ENCODE data around the gene ICAM5. TPM values are rescaled to one million over a fixed set of nuclear protein-coding genes. Genes with fewer than 3 reads are reported as not detected.

ICAM5 gene
- total RNA-seq, 2 donors from 2014 or later = 7.1 TPM; not detected in 1

- DNase-seq (ENCODE audit: low spot score) = no peak
- Histone ChIP-seq H3K36me3 (no peaks in the 10 kb centered on the region), H3K27ac (no peak overlapping the region), H3K4me1 (replicated peaks) (no peaks in the 10 kb centered on the region), H3K4me3 (no peak overlapping the region), H3K9me3 (no peaks in the 10 kb centered on the region), H3K27me3 (replicated peaks; ENCODE audit: insufficient read depth) (peaks cover 5% of the 10 kb centered on the region)
- intact Hi-C loops (cut with DNase I) = no loop called here
- TF ChIP-seq CTCF (IDR thresholded peaks at IDR 0.05) (no peak), POLR2AphosphoS5 (IDR thresholded peaks at IDR 0.05) (no peak), POLR2A (IDR thresholded peaks at IDR 0.05) (no peak)
- 74% methylated on average over 18 of the region's 23 CpGs for WGBS
These were observed 6.3 kb upstream of the ICAM5 start for GRCh38 chr19:10283301-10284064.

DNA sequence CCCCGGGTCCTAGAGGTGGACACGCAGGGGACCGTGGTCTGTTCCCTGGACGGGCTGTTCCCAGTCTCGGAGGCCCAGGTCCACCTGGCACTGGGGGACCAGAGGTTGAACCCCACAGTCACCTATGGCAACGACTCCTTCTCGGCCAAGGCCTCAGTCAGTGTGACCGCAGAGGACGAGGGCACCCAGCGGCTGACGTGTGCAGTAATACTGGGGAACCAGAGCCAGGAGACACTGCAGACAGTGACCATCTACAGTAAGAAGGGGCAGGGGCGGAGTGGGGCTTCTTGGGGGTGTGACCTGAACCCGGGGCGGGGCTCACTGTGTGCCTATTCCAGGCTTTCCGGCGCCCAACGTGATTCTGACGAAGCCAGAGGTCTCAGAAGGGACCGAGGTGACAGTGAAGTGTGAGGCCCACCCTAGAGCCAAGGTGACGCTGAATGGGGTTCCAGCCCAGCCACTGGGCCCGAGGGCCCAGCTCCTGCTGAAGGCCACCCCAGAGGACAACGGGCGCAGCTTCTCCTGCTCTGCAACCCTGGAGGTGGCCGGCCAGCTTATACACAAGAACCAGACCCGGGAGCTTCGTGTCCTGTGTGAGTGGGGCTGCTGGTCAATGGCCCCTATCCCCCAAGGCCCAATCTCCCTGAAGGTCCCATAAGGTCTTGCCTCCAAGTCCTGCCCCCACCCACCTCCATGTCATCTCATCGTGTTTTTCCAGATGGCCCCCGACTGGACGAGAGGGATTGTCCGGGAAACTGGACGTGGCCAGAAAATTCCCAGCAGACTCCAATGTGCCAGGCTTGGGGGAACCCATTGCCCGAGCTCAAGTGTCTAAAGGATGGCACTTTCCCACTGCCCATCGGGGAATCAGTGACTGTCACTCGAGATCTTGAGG lies 5.4 kb upstream of the ICAM5 start:
- Histone ChIP-seq H3K27ac (no peak overlapping the region), H3K36me3 (no peaks in the 10 kb centered on the region)
- DNase-seq (ENCODE audit: low spot score) = no peak

DNA sequence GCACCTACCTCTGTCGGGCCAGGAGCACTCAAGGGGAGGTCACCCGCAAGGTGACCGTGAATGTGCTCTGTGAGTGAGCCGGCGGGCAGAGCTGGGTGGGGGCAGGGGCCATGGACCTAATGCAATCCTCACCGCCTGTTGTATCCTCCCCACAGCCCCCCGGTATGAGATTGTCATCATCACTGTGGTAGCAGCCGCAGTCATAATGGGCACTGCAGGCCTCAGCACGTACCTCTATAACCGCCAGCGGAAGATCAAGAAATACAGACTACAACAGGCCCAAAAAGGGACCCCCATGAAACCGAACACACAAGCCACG lies 4.8 kb upstream of the ICAM5 start:
- no peak for TF ChIP-seq CTCF (IDR thresholded peaks at IDR 0.05)
- no peak for TF ChIP-seq POLR2AphosphoS5 (IDR thresholded peaks at IDR 0.05)
- no peak for TF ChIP-seq POLR2A (IDR thresholded peaks at IDR 0.05)
- Histone ChIP-seq H3K9me3 (no peaks in the 10 kb centered on the region), H3K4me1 (replicated peaks) (peaks cover 1% of the 10 kb centered on the region), H3K27me3 (replicated peaks; ENCODE audit: insufficient read depth) (peaks cover 16% of the 10 kb centered on the region), H3K36me3 (no peaks in the 10 kb centered on the region), H3K4me3 (no peak overlapping the region), H3K27ac (no peak overlapping the region)
- intact Hi-C loops (cut with DNase I) = no loop called here
- DNase-seq (ENCODE audit: low spot score) = no peak
- 88% methylated on average over 13 of the region's 13 CpGs for whole genome bisulfite sequencing

More for the DNA sequence above, 5.4 kb upstream of the ICAM5 start:
- no peak for TF ChIP-seq POLR2A (IDR thresholded peaks at IDR 0.05)
- no peak for TF ChIP-seq POLR2AphosphoS5 (IDR thresholded peaks at IDR 0.05)
- no peak for TF ChIP-seq CTCF (IDR thresholded peaks at IDR 0.05)
- intact Hi-C loops (cut with DNase I) = no loop called here
- Histone ChIP-seq H3K9me3 (no peaks in the 10 kb centered on the region), H3K4me3 (no peak overlapping the region), H3K4me1 (replicated peaks) (no peaks in the 10 kb centered on the region), H3K27me3 (replicated peaks; ENCODE audit: insufficient read depth) (peaks cover 10% of the 10 kb centered on the region)
- WGBS = 92% methylated on average over 34 of the region's 34 CpGs

- TF ChIP-seq POLR2AphosphoS5 (IDR thresholded peaks at IDR 0.05) (no peak), CTCF (IDR thresholded peaks at IDR 0.05) (no peak), POLR2A (IDR thresholded peaks at IDR 0.05) (no peak)
- H3K4me1 ChIP-seq (replicated peaks) = peaks cover 2% of the 10 kb centered on the region
- peaks cover 16% of the 10 kb centered on the region for H3K27me3 ChIP-seq (replicated peaks; ENCODE audit: insufficient read depth)
- H3K36me3 ChIP-seq = no peaks in the 10 kb centered on the region
- no peaks in the 10 kb centered on the region for H3K9me3 ChIP-seq
- no peak overlapping the region for H3K4me3 ChIP-seq
- intact Hi-C loops (cut with DNase I) = no loop called here
- H3K27ac ChIP-seq = no peak overlapping the region
- 90% methylated on average over 4 of the region's 4 CpGs for WGBS
- no peak for DNase-seq (ENCODE audit: low spot score)
These were observed 4.4 kb upstream of the ICAM5 start for GRCh38 chr19:10285393-10285792.

All from prostate gland (tissue), 2 donors.